ENCODE measurements around the gene NDUFS1. TPM values are rescaled to one million over a fixed set of nuclear protein-coding genes. Genes with fewer than 3 reads are reported as not detected.
A peak's percentile ranks its signal among the peaks of the same experiment; 100 is the strongest.

Gene NDUFS1
- polyA plus RNA-seq, 1 donor from 2014 or later, result 113 TPM

GRCh38 chr2:206084870-206085741 lies 74.1 kb downstream of the NDUFS1 start:
- H3K36me3 ChIP-seq (ENCODE audit: insufficient read depth, low read length), result no peaks in the 10 kb centered on the region
- no peaks in the 10 kb centered on the region for H3K9me3 ChIP-seq (ENCODE audit: low read length)
- H3K9ac ChIP-seq (ENCODE audit: low read length), result peak overlapping the region; percentile 98
- H3K4me2 ChIP-seq (ENCODE audit: low read length), result peak overlapping the region; percentile 98
- H3K4me3 ChIP-seq (ENCODE audit: low read length), result peak overlapping the region; percentile 83
- H3K27ac ChIP-seq (ENCODE audit: low read length), result peak overlapping the region; percentile 99
- H4K20me1 ChIP-seq (ENCODE audit: insufficient read depth), result no peaks in the 10 kb centered on the region
- TF ChIP-seq, protein P1, sequence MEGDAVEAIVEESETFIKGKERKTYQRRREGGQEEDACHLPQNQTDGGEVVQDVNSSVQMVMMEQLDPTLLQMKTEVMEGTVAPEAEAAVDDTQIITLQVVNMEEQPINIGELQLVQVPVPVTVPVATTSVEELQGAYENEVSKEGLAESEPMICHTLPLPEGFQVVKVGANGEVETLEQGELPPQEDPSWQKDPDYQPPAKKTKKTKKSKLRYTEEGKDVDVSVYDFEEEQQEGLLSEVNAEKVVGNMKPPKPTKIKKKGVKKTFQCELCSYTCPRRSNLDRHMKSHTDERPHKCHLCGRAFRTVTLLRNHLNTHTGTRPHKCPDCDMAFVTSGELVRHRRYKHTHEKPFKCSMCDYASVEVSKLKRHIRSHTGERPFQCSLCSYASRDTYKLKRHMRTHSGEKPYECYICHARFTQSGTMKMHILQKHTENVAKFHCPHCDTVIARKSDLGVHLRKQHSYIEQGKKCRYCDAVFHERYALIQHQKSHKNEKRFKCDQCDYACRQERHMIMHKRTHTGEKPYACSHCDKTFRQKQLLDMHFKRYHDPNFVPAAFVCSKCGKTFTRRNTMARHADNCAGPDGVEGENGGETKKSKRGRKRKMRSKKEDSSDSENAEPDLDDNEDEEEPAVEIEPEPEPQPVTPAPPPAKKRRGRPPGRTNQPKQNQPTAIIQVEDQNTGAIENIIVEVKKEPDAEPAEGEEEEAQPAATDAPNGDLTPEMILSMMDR (IDR thresholded peaks at IDR 0.05; ENCODE audit: poor library complexity, severe bottlenecking), result no peak
- TF ChIP-seq MXI1 (conservative IDR thresholded peaks at IDR 0.05; ENCODE audit: poor library complexity, severe bottlenecking) (peak; percentile 2), RAD21 (conservative IDR thresholded peaks at IDR 0.05) (no peak), EP300 (conservative IDR thresholded peaks at IDR 0.05; ENCODE audit: poor library complexity, severe bottlenecking) (no peak)
- no peaks in the 10 kb centered on the region for H3K9me2 ChIP-seq (ENCODE audit: insufficient read depth, low read length)
- peaks cover 70% of the 10 kb centered on the region for H3K79me2 ChIP-seq (replicated peaks; ENCODE audit: insufficient read depth, low read length)
- H3K27me3 ChIP-seq (ENCODE audit: insufficient read depth, low read depth, low read length), result no peaks in the 10 kb centered on the region
- no peaks in the 10 kb centered on the region for H3F3A ChIP-seq (ENCODE audit: insufficient read depth, low read length, poor library complexity, severe bottlenecking)
- peak overlapping the region; percentile 76 for H2AFZ ChIP-seq (ENCODE audit: low read depth, low read length)

GRCh38 chr2:206084439-206084869 lies 74.8 kb downstream of the NDUFS1 start:
- Histone ChIP-seq H3K4me2 (ENCODE audit: low read length) (peak overlapping the region; percentile 98), H3K9me3 (ENCODE audit: low read length) (no peaks in the 10 kb centered on the region), H2AFZ (ENCODE audit: low read depth, low read length) (peak overlapping the region; percentile 76), H3K4me3 (ENCODE audit: low read length) (peak overlapping the region; percentile 83), H3K79me2 (replicated peaks; ENCODE audit: insufficient read depth, low read length) (peaks cover 75% of the 10 kb centered on the region), H3K36me3 (ENCODE audit: insufficient read depth, low read length) (no peaks in the 10 kb centered on the region), H3K27ac (ENCODE audit: low read length) (peak overlapping the region; percentile 54), H4K20me1 (ENCODE audit: insufficient read depth) (no peaks in the 10 kb centered on the region), H3K9ac (ENCODE audit: low read length) (peak overlapping the region; percentile 98), H3K9me2 (ENCODE audit: insufficient read depth, low read length) (no peaks in the 10 kb centered on the region), H3F3A (ENCODE audit: insufficient read depth, low read length, poor library complexity, severe bottlenecking) (no peaks in the 10 kb centered on the region), H3K27me3 (ENCODE audit: insufficient read depth, low read depth, low read length) (no peaks in the 10 kb centered on the region)
- TF ChIP-seq POLR2AphosphoS5 (IDR thresholded peaks at IDR 0.05) (no peak), MXI1 (conservative IDR thresholded peaks at IDR 0.05; ENCODE audit: poor library complexity, severe bottlenecking) (no peak), EZH2 (IDR thresholded peaks at IDR 0.05; ENCODE audit: borderline replicate concordance, insufficient read depth, low read length, poor library complexity, severe bottlenecking) (no peak), TAF1 (IDR thresholded peaks at IDR 0.05; ENCODE audit: low read depth) (no peak), RAD21 (conservative IDR thresholded peaks at IDR 0.05) (no peak), EP300 (conservative IDR thresholded peaks at IDR 0.05; ENCODE audit: poor library complexity, severe bottlenecking) (no peak), SMC3 (conservative IDR thresholded peaks at IDR 0.05; ENCODE audit: poor library complexity) (no peak)
- TF ChIP-seq, protein P2, sequence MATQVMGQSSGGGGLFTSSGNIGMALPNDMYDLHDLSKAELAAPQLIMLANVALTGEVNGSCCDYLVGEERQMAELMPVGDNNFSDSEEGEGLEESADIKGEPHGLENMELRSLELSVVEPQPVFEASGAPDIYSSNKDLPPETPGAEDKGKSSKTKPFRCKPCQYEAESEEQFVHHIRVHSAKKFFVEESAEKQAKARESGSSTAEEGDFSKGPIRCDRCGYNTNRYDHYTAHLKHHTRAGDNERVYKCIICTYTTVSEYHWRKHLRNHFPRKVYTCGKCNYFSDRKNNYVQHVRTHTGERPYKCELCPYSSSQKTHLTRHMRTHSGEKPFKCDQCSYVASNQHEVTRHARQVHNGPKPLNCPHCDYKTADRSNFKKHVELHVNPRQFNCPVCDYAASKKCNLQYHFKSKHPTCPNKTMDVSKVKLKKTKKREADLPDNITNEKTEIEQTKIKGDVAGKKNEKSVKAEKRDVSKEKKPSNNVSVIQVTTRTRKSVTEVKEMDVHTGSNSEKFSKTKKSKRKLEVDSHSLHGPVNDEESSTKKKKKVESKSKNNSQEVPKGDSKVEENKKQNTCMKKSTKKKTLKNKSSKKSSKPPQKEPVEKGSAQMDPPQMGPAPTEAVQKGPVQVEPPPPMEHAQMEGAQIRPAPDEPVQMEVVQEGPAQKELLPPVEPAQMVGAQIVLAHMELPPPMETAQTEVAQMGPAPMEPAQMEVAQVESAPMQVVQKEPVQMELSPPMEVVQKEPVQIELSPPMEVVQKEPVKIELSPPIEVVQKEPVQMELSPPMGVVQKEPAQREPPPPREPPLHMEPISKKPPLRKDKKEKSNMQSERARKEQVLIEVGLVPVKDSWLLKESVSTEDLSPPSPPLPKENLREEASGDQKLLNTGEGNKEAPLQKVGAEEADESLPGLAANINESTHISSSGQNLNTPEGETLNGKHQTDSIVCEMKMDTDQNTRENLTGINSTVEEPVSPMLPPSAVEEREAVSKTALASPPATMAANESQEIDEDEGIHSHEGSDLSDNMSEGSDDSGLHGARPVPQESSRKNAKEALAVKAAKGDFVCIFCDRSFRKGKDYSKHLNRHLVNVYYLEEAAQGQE (IDR thresholded peaks at IDR 0.05; ENCODE audit: borderline replicate concordance), result no peak
